Uterus (tissue), 4 donors: ENCODE results near the gene PYGM. TPM values are rescaled to one million over a fixed set of nuclear protein-coding genes. Genes with fewer than 3 reads are reported as not detected.
"Not testable (repeated sequence)": the region's sequence is repeated elsewhere in the genome, so short reads cannot be mapped to it uniquely, and the experiment has no call there.

ENCODE experiments used
- DNase-seq, 2 donors: peaks; one replicate each; pipeline ENCODE4 v3.0.0-alpha.2; 2019 to 2020
- H3K27ac ChIP-seq, 2 donors: fragments of 200-600 bp; sonication (generic); 1 replicate in 1 of 2; 2 replicates in 1 of 2; pipeline ENCODE4 v1.5.1; 2016 to 2018
- H3K27me3 ChIP-seq, 2 donors: fragments of 200-600 bp; sonication (generic); one replicate each; pipeline ENCODE4 v1.5.1; 2018 to 2019; ENCODE audit warnings: control low read depth in 1 of 2
- H3K36me3 ChIP-seq, 2 donors: fragments of 200-600 bp; sonication (generic); one replicate each; pipeline ENCODE4 v1.5.1; 2019; ENCODE audit warnings: control low read depth in 1 of 2
- H3K4me1 ChIP-seq, 2 donors: fragments of 200-600 bp; sonication (generic); one replicate each; pipeline ENCODE4 v1.5.1; 2018 to 2019; ENCODE audit warnings: control low read depth in 1 of 2
- H3K4me3 ChIP-seq, 2 donors: fragments of 200-600 bp; sonication (generic); 1 replicate in 1 of 2; 2 replicates in 1 of 2; pipeline ENCODE4 v1.5.1; 2018 to 2019; ENCODE audit warnings: mild to moderate bottlenecking in 1 of 2
- H3K9me3 ChIP-seq, 2 donors: fragments of 200-600 bp; sonication (generic); one replicate each; pipeline ENCODE4 v1.5.1; 2019; ENCODE audit warnings: control low read depth in 1 of 2
- POLR2A ChIP-seq, 2 donors: fragments of 450-650 bp; IDR thresholded peaks; one replicate each; pipeline ENCODE4 v1.6.1; 2016; ENCODE audit warnings: antibody characterized with exemption in 2 of 2, mild to moderate bottlenecking in 1 of 2, moderate library complexity in 1 of 2
- intact Hi-C: fragments of 100-400 bp; cut with DNase I; formaldehyde crosslinking; loops from one replicate; pipeline ENCODE4 v1.15.1; 2023; ENCODE audit warnings: low total_unique reads
- total RNA-seq, 4 donors: library from RNA; depleted of rRNA in 3 of 4; stranded (reverse); fragments of >200 nt in 3 of 4; gene quantifications; one replicate each; pipeline versions ENCODE4 v1.1.0 to v1.2.4, GENCODE V29; 2014 to 2023
- TF ChIP-seq, protein P1 (sequence below), 4 experiments: fragments of 200-600 bp in 2 of 4; fragments of 450-650 bp in 2 of 4; sonication (generic) in 2 of 4; IDR thresholded peaks; one replicate each; pipeline ENCODE4 v1.5.1; 2016 to 2019; ENCODE audit warnings: antibody characterized with exemption in 4 of 4, mild to moderate bottlenecking in 2 of 4, moderate library complexity in 1 of 4
- donor health status: DM: yes; HTN: yes; CAD: no.

The PYGM gene
- total RNA-seq, 4 donors from 2014 or later, result 2.9 to 42.8 (median 11.4) TPM

DNA sequence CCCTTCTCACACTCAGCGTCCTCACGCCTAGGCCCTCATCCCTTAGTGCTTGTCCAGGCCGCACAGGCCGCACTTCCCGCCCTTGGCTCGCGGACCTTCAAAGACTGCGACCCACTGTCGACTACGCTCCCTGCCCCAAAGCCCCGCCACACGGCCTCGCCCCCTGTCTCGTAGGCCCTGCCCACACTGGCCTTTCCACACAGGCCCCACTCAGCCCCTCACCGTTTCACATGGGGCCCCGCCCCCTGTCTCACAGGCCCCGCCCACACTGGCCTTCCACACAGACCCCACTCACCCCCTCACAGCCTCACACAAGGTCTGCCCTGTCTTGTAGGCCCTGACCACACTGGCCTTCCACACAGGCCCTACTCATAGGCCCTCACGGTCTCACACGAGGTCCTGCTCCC lies 47.8 kb downstream of the PYGM start:
- Histone ChIP-seq H3K27me3 (peaks cover 32 to 58% of the 10 kb centered on the region in 2 donors), H3K4me3 (no peak overlapping the region), H3K27ac (no peak overlapping the region), H3K36me3 (no peaks in the 10 kb centered on the region), H3K4me1 (peaks cover 0 to 13% of the 10 kb centered on the region in 2 donors), H3K9me3 (no peaks in the 10 kb centered on the region)
- DNase-seq, result no peak
- TF ChIP-seq POLR2A (IDR thresholded peaks at IDR 0.05), result no peak
- TF ChIP-seq, protein P1, sequence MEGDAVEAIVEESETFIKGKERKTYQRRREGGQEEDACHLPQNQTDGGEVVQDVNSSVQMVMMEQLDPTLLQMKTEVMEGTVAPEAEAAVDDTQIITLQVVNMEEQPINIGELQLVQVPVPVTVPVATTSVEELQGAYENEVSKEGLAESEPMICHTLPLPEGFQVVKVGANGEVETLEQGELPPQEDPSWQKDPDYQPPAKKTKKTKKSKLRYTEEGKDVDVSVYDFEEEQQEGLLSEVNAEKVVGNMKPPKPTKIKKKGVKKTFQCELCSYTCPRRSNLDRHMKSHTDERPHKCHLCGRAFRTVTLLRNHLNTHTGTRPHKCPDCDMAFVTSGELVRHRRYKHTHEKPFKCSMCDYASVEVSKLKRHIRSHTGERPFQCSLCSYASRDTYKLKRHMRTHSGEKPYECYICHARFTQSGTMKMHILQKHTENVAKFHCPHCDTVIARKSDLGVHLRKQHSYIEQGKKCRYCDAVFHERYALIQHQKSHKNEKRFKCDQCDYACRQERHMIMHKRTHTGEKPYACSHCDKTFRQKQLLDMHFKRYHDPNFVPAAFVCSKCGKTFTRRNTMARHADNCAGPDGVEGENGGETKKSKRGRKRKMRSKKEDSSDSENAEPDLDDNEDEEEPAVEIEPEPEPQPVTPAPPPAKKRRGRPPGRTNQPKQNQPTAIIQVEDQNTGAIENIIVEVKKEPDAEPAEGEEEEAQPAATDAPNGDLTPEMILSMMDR (IDR thresholded peaks at IDR 0.05), result no peak
- intact Hi-C loops, result no loop called here

DNA sequence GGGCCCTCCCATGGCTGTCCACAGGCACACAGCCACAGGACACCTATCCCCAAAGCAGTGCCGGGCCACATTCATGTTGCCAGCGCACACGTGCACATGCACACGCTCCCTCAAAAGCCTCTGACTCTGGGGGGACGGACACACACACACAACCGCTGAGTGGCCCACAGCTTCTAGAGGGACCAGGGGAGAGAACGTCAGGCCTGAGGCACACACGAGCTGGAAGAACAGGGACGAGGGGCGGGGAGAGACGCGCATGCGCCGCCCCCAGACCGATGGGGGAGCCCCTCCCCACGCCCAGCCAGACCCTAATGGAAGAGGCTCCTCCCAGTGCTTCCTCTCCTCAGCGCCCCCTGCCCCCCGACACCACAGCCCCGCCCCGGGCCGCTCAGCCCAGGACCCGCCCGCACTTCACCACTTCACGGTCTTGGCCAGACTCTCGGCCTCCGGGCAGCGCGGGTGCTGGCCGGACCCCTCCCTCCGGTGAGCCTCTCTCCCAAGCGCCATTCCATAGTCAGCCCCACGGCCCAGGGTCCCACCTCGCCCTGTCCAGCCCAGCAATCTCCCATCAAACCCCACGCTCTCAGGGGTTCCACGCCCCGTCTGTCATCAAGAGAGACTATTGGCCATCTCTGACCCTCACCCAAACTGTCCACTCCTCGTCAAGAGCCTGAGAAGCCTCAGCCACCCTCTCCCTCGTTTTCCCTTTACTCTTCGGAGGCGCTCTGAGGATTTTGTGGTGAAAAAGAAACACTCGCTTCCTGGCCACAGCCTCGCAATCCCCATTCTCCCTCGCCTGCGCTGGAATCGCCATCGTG lies 48.4 kb downstream of the PYGM start:
- H3K27ac ChIP-seq, result no peak overlapping the region
- TF ChIP-seq, protein P1 (IDR thresholded peaks at IDR 0.05), result no peak
- no peaks in the 10 kb centered on the region for H3K9me3 ChIP-seq
- H3K36me3 ChIP-seq, result no peaks in the 10 kb centered on the region
- H3K27me3 ChIP-seq, result peaks cover 27 to 53% of the 10 kb centered on the region in 2 donors
- no peak overlapping the region for H3K4me3 ChIP-seq
- intact Hi-C loops, result no loop called here
- peaks cover 0 to 13% of the 10 kb centered on the region in 2 donors for H3K4me1 ChIP-seq
- no peak for DNase-seq

DNA sequence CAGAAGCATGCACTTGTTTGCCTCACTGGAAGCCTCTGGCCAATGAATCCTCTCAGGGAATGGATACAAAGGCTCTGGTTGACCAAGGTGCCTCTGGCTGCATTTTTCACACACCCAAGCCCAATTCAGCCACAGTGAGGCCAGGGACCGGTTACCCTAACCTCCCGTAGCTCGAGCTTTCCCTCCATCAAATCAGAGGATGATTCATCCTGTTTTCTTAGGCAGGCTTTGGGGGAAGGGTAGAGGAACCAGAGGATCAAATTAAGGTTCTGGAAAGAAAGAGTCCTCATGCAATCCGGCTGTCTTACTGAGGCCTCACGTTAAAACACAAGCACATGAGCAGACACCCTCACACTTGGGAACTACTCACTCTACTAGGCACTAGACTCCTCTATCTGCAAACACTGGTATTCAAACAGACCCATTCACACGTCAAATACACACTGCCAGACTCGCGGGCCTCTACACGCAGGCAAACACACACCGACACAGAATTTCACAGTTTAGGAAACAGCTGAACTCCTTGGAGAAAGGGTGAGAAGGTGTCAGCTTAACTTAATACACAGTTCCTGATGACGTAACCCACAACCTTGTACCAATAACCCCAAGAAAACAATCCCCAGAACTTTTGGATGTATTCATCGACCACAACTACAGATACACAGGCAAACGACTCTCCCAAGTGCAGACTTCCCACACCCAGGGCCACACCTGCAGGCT lies 49.2 kb downstream of the PYGM start:
- H3K9me3 ChIP-seq, result no peaks in the 10 kb centered on the region
- intact Hi-C loops, result no loop called here

DNA sequence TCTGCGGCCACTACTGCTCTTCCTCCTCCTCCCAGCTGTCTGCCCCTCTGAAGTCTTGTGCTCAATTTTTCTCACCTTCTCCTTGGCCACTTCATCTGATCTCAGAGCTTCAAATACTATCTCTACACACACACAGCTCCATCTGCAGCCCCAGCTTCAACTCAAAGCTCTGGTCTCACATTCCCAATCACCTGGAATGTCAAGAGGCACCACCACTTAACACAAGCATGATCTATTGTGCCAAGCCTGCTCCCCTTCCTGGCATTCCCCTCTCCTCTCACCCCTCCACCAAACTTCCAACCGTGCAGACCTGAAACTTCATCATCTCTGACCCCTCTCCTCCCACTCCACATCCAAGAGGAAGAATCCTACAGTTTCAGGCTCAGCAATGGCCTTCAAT lies 54.3 kb downstream of the PYGM start:
- TF ChIP-seq POLR2A (IDR thresholded peaks at IDR 0.05), result no peak
- TF ChIP-seq, protein P1 (IDR thresholded peaks at IDR 0.05), result no peak

More for the DNA sequence above, 49.2 kb downstream of the PYGM start:
- TF ChIP-seq, protein P1 (IDR thresholded peaks at IDR 0.05), result no peak
- TF ChIP-seq POLR2A (IDR thresholded peaks at IDR 0.05), result no peak
- Histone ChIP-seq H3K27ac (no peak overlapping the region), H3K36me3 (no peaks in the 10 kb centered on the region), H3K4me1 (peaks cover 0 to 13% of the 10 kb centered on the region in 2 donors), H3K4me3 (no peak overlapping the region), H3K27me3 (peaks cover 24 to 47% of the 10 kb centered on the region in 2 donors)
- DNase-seq, result no peak

DNA sequence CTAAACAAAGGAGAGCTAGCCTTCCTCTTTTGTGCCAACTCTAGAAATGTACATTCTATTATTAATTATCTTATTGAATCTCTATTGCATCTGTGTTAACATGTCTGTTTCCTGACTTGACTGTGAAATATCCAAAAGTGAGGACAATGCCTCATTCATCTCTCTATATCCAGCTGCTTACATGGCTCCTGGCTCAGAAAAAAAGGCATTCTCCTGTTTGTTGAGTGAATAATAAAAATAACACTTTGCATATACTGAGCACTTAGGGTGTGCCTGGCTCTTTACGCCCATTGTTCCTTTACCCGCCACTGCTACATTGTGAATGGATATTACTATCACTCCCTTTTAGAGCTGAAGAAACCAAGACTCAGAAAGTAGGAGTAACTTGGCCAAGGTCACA lies 56.7 kb downstream of the PYGM start:
- no peak for DNase-seq
- Histone ChIP-seq H3K27me3 (no peaks in the 10 kb centered on the region), H3K27ac (no peak overlapping the region), H3K4me1 (no peaks in the 10 kb centered on the region), H3K4me3 (no peak overlapping the region), H3K9me3 (no peaks in the 10 kb centered on the region), H3K36me3 (no peaks in the 10 kb centered on the region)
- intact Hi-C loops, result no loop called here
- no peak for TF ChIP-seq POLR2A (IDR thresholded peaks at IDR 0.05)
- TF ChIP-seq, protein P1 (IDR thresholded peaks at IDR 0.05), result no peak

More for the DNA sequence above, 54.3 kb downstream of the PYGM start:
- no peak overlapping the region for H3K27ac ChIP-seq
- H3K27me3 ChIP-seq, result peaks cover 0 to 7% of the 10 kb centered on the region in 2 donors
- H3K9me3 ChIP-seq, result no peaks in the 10 kb centered on the region
- H3K4me3 ChIP-seq, result no peak overlapping the region
- intact Hi-C loops, result no loop called here
- no peaks in the 10 kb centered on the region for H3K36me3 ChIP-seq
- no peak for DNase-seq
- no peaks in the 10 kb centered on the region for H3K4me1 ChIP-seq

DNA sequence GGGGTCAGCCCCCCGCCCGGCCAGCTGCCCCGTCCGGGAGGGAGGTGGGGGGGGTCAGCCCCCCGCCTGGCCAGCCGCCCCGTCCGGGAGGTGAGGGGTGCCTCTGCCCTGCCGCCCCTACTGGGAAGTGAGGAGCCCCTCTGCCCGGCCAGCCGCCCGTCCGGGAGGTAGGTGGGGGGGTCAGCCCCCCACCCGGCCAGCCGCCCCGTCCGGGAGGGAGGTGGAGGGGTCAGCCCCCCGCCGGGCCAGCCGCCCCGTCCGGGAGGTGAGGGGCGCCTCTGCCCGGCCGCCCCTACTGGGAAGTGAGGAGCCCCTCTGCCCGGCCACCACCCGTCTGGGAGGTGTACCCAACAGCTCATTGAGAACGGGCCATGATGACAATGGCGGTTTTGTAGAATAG lies 57.8 kb downstream of the PYGM start:
- intact Hi-C loops, H3K4me3 ChIP-seq, H3K27ac ChIP-seq, DNase-seq, H3K4me1 ChIP-seq, H3K27me3 ChIP-seq, H3K9me3 ChIP-seq, H3K36me3 ChIP-seq: not testable (repeated sequence)
